GM23338 (cell line): ENCODE data around the gene PRRT1. TPM values are rescaled to one million over a fixed set of nuclear protein-coding genes. Genes with fewer than 3 reads are reported as not detected.

Experiments used
- ATAC-seq: fragments of 200-7000 bp; cut with Tn5 transposase; 3 replicates; pipeline ENCODE4 v1.9.1; 2020
- DNase-seq: peaks from one replicate; pipeline ENCODE4 v3.0.0-alpha.2; 2015; ENCODE audit warnings: low spot score
- H2AFZ ChIP-seq: fragments of 200-600 bp; sonication (generic); 2 replicates; pipeline ENCODE4 v1.8.0; 2016; ENCODE audit warnings: antibody characterized with exemption, mild to moderate bottlenecking, moderate library complexity
- H3F3A ChIP-seq: fragments of 200-600 bp; sonication (generic); replicated peaks from 2 replicates; pipeline ENCODE4 v1.8.0; 2017; ENCODE audit warnings: antibody characterized with exemption, mixed run types, low read depth
- H3K27ac ChIP-seq: fragments of 200-600 bp; sonication (generic); 2 replicates; pipeline ENCODE4 v1.6.1; 2016; ENCODE audit warnings: low read depth
- H3K27me3 ChIP-seq: fragments of 200-600 bp; sonication (generic); 2 replicates; pipeline ENCODE4 v1.8.0; 2016; ENCODE audit warnings: mild to moderate bottlenecking, mixed run types, moderate library complexity; ENCODE audit not compliant: insufficient read depth
- H3K36me3 ChIP-seq: fragments of 200-600 bp; sonication (generic); 2 replicates; pipeline ENCODE4 v1.8.0; 2016; ENCODE audit warnings: mild to moderate bottlenecking; ENCODE audit not compliant: insufficient read depth
- H3K4me1 ChIP-seq: fragments of 200-600 bp; sonication (generic); 2 replicates; pipeline ENCODE4 v1.8.0; 2016; ENCODE audit warnings: mild to moderate bottlenecking, moderate library complexity; ENCODE audit not compliant: insufficient read depth
- H3K4me2 ChIP-seq: fragments of 200-600 bp; sonication (generic); 2 replicates; pipeline ENCODE4 v1.7.1; 2017; ENCODE audit warnings: mixed run types
- H3K4me3 ChIP-seq: fragments of 200-600 bp; sonication (generic); 2 replicates; pipeline ENCODE4 v1.6.1; 2016; ENCODE audit warnings: mixed run types
- H3K79me2 ChIP-seq: fragments of 200-600 bp; sonication (generic); replicated peaks from 2 replicates; pipeline ENCODE4 v1.8.0; 2017; ENCODE audit warnings: mild to moderate bottlenecking; ENCODE audit not compliant: insufficient read depth
- H3K9me2 ChIP-seq: fragments of 200-600 bp; sonication (generic); 2 replicates; pipeline ENCODE4 v1.8.0; 2017; ENCODE audit not compliant: insufficient read depth
- H4K20me1 ChIP-seq: fragments of 200-600 bp; sonication (generic); replicated peaks from 2 replicates; pipeline ENCODE4 v1.8.0; 2017; ENCODE audit warnings: mild to moderate bottlenecking; ENCODE audit not compliant: insufficient read depth
- H3K27ac Mint-ChIP-seq: 2 replicates; pipeline ENCODE4 v1.8.0; 2020; ENCODE audit warnings: inconsistent platforms, mild to moderate bottlenecking, moderate library complexity, mixed read lengths
- H3K27me3 Mint-ChIP-seq: 3 replicates; pipeline ENCODE4 v1.8.0; 2022; ENCODE audit warnings: low read depth, mild to moderate bottlenecking, moderate library complexity, mixed read lengths, inconsistent platforms; ENCODE audit not compliant: insufficient read depth, poor library complexity
- H3K36me3 Mint-ChIP-seq: 3 replicates; pipeline ENCODE4 v1.8.0; 2021; ENCODE audit warnings: low read depth, mild to moderate bottlenecking, inconsistent platforms, moderate library complexity, mixed read lengths
- H3K4me1 Mint-ChIP-seq: 3 replicates; pipeline ENCODE4 v1.8.0; 2020; ENCODE audit warnings: mild to moderate bottlenecking, inconsistent platforms, mixed read lengths
- H3K4me3 Mint-ChIP-seq: 3 replicates; pipeline ENCODE4 v1.8.0; 2021; ENCODE audit warnings: moderate library complexity, mild to moderate bottlenecking, inconsistent platforms, mixed read lengths
- H3K9me3 Mint-ChIP-seq: 3 replicates; pipeline ENCODE4 v1.8.0; 2020; ENCODE audit warnings: moderate library complexity, mild to moderate bottlenecking, inconsistent platforms, mixed read lengths
- CREB1 ChIP-seq: fragments of 250-450 bp; sonication (Bioruptor Pico); IDR thresholded peaks from 2 replicates; pipeline ENCODE4 v1.5.0; 2020; ENCODE audit warnings: low read depth, mild to moderate bottlenecking, moderate library complexity
- NANOG ChIP-seq: IDR thresholded peaks from 2 replicates; pipeline ENCODE4 v1.6.1; 2016; ENCODE audit warnings: antibody characterized with exemption, borderline replicate concordance
- POLR2AphosphoS5 ChIP-seq: IDR thresholded peaks from 2 replicates; pipeline ENCODE4 v1.6.1; 2016; ENCODE audit warnings: antibody characterized with exemption, low read depth
- STAT1 ChIP-seq: IDR thresholded peaks from one replicate; pipeline ENCODE4 v1.6.1; 2016; ENCODE audit warnings: antibody characterized with exemption; ENCODE audit not compliant: unreplicated experiment
- ZNF114 ChIP-seq: fragments of 250-450 bp; sonication (Bioruptor Pico); IDR thresholded peaks from 2 replicates; pipeline ENCODE4 v1.5.0; 2020; ENCODE audit warnings: mild to moderate bottlenecking, moderate library complexity
- ZNF331 ChIP-seq: fragments of 250-450 bp; sonication (Bioruptor Pico); IDR thresholded peaks from 2 replicates; pipeline ENCODE4 v1.5.0; 2020; ENCODE audit warnings: low read depth, mild to moderate bottlenecking, moderate library complexity
- polyA plus RNA-seq: library from polyadenylated mRNA; unstranded; fragments of >200 nt; fragmentation: Nextera tagmentation; extraction: Ambion mirVana; gene quantifications from 2 replicates; pipeline ENCODE4 v1.2.1, GENCODE V29; 2016
- total RNA-seq: library from RNA; depleted of rRNA; stranded (reverse); fragments of >200 nt; shearing (Covaris generic); gene quantifications from 2 replicates; pipeline ENCODE4 v1.2.3, GENCODE V29; 2014
- TF ChIP-seq, protein P1 (sequence below): IDR thresholded peaks from one replicate; pipeline ENCODE4 v1.6.1; 2018; ENCODE audit warnings: antibody characterized with exemption; ENCODE audit not compliant: unreplicated experiment
- TF ChIP-seq, protein P2 (sequence below), 2 experiments: fragments of 200-600 bp in 1 of 2; sonication (generic) in 1 of 2; conservative IDR thresholded peaks; 2 replicates each; pipeline versions ENCODE4 v1.5.1 to v1.6.1; 2016 to 2017; ENCODE audit warnings: antibody characterized with exemption in 2 of 2, low read depth in 2 of 2, mild to moderate bottlenecking in 2 of 2, moderate library complexity in 1 of 2

The PRRT1 gene
- total and polyA plus RNA-seq, 2 experiments from 2014 or later: 2.7 TPM; not detected in 1

DNA sequence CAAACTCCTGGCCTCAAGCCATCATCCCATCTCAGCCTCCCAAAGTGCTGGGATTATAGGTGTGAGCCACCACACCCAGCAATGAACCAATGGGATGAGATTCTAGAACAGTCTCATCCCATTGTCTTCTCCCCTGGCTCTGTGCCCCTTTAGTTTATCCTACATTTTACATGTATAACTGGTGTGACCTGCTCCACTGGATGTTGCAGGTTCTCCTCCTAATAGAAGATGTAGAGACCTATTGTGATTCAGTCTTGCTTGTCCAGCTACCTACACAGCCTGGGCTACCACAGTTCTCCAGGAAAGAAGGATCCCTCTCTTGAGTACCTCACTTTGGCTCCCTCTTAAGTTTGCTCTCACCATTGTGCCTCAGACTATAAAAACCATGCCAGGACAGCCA, 19.6 kb downstream of the PRRT1 start:
- DNase-seq (no peak), ATAC-seq (no peak)
- H3K27ac Mint-ChIP-seq: no peak overlapping the region
- H4K20me1 ChIP-seq: no peaks in the 10 kb centered on the region
- peaks cover 10% of the 10 kb centered on the region for H3K79me2 ChIP-seq
- peaks cover 11% of the 10 kb centered on the region for H3K27me3 Mint-ChIP-seq
- no peak overlapping the region for H3K4me3 ChIP-seq
- no peaks in the 10 kb centered on the region; the same call in 2 of the 3 replicates for H3K36me3 Mint-ChIP-seq
- H2AFZ ChIP-seq: no peak overlapping the region
- H3K4me1 Mint-ChIP-seq: peaks cover 18% of the 10 kb centered on the region
- H3K4me3 Mint-ChIP-seq: no peak overlapping the region
- H3K9me3 Mint-ChIP-seq: no peaks in the 10 kb centered on the region
- H3K27ac ChIP-seq: no peak overlapping the region
- peaks cover 18% of the 10 kb centered on the region for H3K4me1 ChIP-seq
- peaks cover 9% of the 10 kb centered on the region; the same call in 1 of the 2 replicates for H3F3A ChIP-seq
- no peaks in the 10 kb centered on the region for H3K9me2 ChIP-seq
- H3K27me3 ChIP-seq: no peaks in the 10 kb centered on the region
- H3K36me3 ChIP-seq: no peaks in the 10 kb centered on the region
- no peak for TF ChIP-seq CREB1 (CRISPR knock-in tag)
- TF ChIP-seq, protein P1, sequence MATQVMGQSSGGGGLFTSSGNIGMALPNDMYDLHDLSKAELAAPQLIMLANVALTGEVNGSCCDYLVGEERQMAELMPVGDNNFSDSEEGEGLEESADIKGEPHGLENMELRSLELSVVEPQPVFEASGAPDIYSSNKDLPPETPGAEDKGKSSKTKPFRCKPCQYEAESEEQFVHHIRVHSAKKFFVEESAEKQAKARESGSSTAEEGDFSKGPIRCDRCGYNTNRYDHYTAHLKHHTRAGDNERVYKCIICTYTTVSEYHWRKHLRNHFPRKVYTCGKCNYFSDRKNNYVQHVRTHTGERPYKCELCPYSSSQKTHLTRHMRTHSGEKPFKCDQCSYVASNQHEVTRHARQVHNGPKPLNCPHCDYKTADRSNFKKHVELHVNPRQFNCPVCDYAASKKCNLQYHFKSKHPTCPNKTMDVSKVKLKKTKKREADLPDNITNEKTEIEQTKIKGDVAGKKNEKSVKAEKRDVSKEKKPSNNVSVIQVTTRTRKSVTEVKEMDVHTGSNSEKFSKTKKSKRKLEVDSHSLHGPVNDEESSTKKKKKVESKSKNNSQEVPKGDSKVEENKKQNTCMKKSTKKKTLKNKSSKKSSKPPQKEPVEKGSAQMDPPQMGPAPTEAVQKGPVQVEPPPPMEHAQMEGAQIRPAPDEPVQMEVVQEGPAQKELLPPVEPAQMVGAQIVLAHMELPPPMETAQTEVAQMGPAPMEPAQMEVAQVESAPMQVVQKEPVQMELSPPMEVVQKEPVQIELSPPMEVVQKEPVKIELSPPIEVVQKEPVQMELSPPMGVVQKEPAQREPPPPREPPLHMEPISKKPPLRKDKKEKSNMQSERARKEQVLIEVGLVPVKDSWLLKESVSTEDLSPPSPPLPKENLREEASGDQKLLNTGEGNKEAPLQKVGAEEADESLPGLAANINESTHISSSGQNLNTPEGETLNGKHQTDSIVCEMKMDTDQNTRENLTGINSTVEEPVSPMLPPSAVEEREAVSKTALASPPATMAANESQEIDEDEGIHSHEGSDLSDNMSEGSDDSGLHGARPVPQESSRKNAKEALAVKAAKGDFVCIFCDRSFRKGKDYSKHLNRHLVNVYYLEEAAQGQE: no peak
- TF ChIP-seq, protein P2, sequence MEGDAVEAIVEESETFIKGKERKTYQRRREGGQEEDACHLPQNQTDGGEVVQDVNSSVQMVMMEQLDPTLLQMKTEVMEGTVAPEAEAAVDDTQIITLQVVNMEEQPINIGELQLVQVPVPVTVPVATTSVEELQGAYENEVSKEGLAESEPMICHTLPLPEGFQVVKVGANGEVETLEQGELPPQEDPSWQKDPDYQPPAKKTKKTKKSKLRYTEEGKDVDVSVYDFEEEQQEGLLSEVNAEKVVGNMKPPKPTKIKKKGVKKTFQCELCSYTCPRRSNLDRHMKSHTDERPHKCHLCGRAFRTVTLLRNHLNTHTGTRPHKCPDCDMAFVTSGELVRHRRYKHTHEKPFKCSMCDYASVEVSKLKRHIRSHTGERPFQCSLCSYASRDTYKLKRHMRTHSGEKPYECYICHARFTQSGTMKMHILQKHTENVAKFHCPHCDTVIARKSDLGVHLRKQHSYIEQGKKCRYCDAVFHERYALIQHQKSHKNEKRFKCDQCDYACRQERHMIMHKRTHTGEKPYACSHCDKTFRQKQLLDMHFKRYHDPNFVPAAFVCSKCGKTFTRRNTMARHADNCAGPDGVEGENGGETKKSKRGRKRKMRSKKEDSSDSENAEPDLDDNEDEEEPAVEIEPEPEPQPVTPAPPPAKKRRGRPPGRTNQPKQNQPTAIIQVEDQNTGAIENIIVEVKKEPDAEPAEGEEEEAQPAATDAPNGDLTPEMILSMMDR (conservative IDR thresholded peaks at IDR 0.05; ENCODE audit: low read depth in 2 of 2): no peak
- TF ChIP-seq ZNF114 (CRISPR knock-in tag): no peak
- TF ChIP-seq POLR2AphosphoS5: no peak
- H3K4me2 ChIP-seq: no peak overlapping the region

- H3K4me3 ChIP-seq: no peak overlapping the region
- H3K9me2 ChIP-seq: no peaks in the 10 kb centered on the region
- H3K79me2 ChIP-seq: peaks cover 17% of the 10 kb centered on the region
- H3K36me3 Mint-ChIP-seq: peaks cover 5% of the 10 kb centered on the region; the same call in 2 of the 3 replicates
- H4K20me1 ChIP-seq: 0 out of 2 replicates have a peak, but pooled peaks cover under 1% of the 10 kb centered on the region
- no peaks in the 10 kb centered on the region for H3K36me3 ChIP-seq
- H3K4me1 ChIP-seq: peaks cover 22% of the 10 kb centered on the region
- no peaks in the 10 kb centered on the region for H3K9me3 Mint-ChIP-seq
- H3K27ac Mint-ChIP-seq: peak overlapping the region; percentile 45; the same call in 1 of the 2 replicates
- H3K27ac ChIP-seq: no peak overlapping the region
- peaks cover 23% of the 10 kb centered on the region for H3K4me1 Mint-ChIP-seq
- H3K27me3 Mint-ChIP-seq: peaks cover 11% of the 10 kb centered on the region
- H3K4me2 ChIP-seq: no peak overlapping the region
- DNase-seq: no peak
- peaks cover 10% of the 10 kb centered on the region; the same call in 1 of the 2 replicates for H3F3A ChIP-seq
- H2AFZ ChIP-seq: no peak overlapping the region
- H3K27me3 ChIP-seq: no peaks in the 10 kb centered on the region
- H3K4me3 Mint-ChIP-seq: peak overlapping the region; percentile 40; the same call in 2 of the 3 replicates
- no peak for ATAC-seq
- TF ChIP-seq STAT1 (no peak), CREB1 (CRISPR knock-in tag) (no peak), POLR2AphosphoS5 (no peak), ZNF331 (CRISPR knock-in tag) (no peak), NANOG (no peak)
- TF ChIP-seq, protein P2 (conservative IDR thresholded peaks at IDR 0.05; ENCODE audit: low read depth in 2 of 2): no peak
Measured at GRCh38 chr6:32131439-32131948, 20.2 kb downstream of the PRRT1 start.
